ENCODE results near the gene CDCA4.

Gene CDCA4

GRCh38 chr14:105061428-105062047 is 40.7 kb upstream of the CDCA4 start:
- Mint-ChIP-seq H3K4me1 (peaks cover 93% of the 10 kb centered on the region), H3K4me3 (peak overlapping the region; percentile 89 to 95), H3K9me3 (no peaks in the 10 kb centered on the region), H3K27me3 (no peaks in the 10 kb centered on the region), H3K27ac (peak overlapping the region; percentile 81 to 88)
- ATAC-seq (peak; percentile 45), DNase-seq (peak in 1 of 2 donors; percentile 78)

- Mint-ChIP-seq H3K27me3 (no peaks in the 10 kb centered on the region), H3K9me3 (no peaks in the 10 kb centered on the region), H3K27ac (peak overlapping the region; percentile 88 to 90), H3K4me1 (peaks cover 88% of the 10 kb centered on the region), H3K4me3 (peak overlapping the region; percentile 89 to 95)
- ATAC-seq (peak; percentile 6), DNase-seq (peak in 1 of 2 donors; percentile 64)
Measured at GRCh38 chr14:105060751-105061427, 40.0 kb upstream of the CDCA4 start.

- peak; percentile 25 for ATAC-seq
- Mint-ChIP-seq H3K4me3 (peak overlapping the region; percentile 89 to 95), H3K27me3 (no peaks in the 10 kb centered on the region), H3K27ac (peak overlapping the region; percentile 71 to 90), H3K4me1 (peaks cover 79% of the 10 kb centered on the region), H3K9me3 (no peaks in the 10 kb centered on the region)
- DNase-seq = no peak
Measured at GRCh38 chr14:105059925-105060565, 39.2 kb upstream of the CDCA4 start.

- H3K27me3 Mint-ChIP-seq = no peaks in the 10 kb centered on the region
- H3K9me3 Mint-ChIP-seq = no peaks in the 10 kb centered on the region
- ATAC-seq = peak; percentile 78
Measured at GRCh38 chr14:105059035-105059924, 38.4 kb upstream of the CDCA4 start.

GRCh38 chr14:105058521-105059034 is 37.7 kb upstream of the CDCA4 start:
- Mint-ChIP-seq H3K27me3 (no peaks in the 10 kb centered on the region), H3K9me3 (no peaks in the 10 kb centered on the region), H3K4me3 (peak overlapping the region; percentile 89 to 95), H3K4me1 (peaks cover 73% of the 10 kb centered on the region), H3K27ac (peak overlapping the region; percentile 33 to 93)
- DNase-seq (no peak), ATAC-seq (no peak)

More at GRCh38 chr14:105059035-105059924, 38.4 kb upstream of the CDCA4 start:
- H3K4me1 Mint-ChIP-seq = peaks cover 73% of the 10 kb centered on the region
- peak in 1 of 2 donors; percentile 86 for DNase-seq
- peak overlapping the region; percentile 89 to 93 for H3K27ac Mint-ChIP-seq
- H3K4me3 Mint-ChIP-seq = peak overlapping the region; percentile 89 to 95

GRCh38 chr14:105056303-105056831 is 35.5 kb upstream of the CDCA4 start:
- Mint-ChIP-seq H3K27ac (no peak overlapping the region), H3K9me3 (no peaks in the 10 kb centered on the region), H3K4me1 (peaks cover 53% of the 10 kb centered on the region), H3K4me3 (no peak overlapping the region), H3K27me3 (no peaks in the 10 kb centered on the region)
- no peak for DNase-seq
- ATAC-seq = no peak

GRCh38 chr14:105055736-105056302 is 34.9 kb upstream of the CDCA4 start:
- ATAC-seq = no peak
- Mint-ChIP-seq H3K27me3 (no peaks in the 10 kb centered on the region), H3K4me3 (no peak overlapping the region), H3K27ac (peak overlapping the region in 1 of 2 donors; percentile 39), H3K9me3 (no peaks in the 10 kb centered on the region), H3K4me1 (peaks cover 47% of the 10 kb centered on the region)
- no peak for DNase-seq

- ATAC-seq (no peak), DNase-seq (no peak)
- Mint-ChIP-seq H3K9me3 (no peaks in the 10 kb centered on the region), H3K27ac (peak overlapping the region in 1 of 2 donors; percentile 39), H3K4me3 (no peak overlapping the region), H3K4me1 (peaks cover 42% of the 10 kb centered on the region), H3K27me3 (no peaks in the 10 kb centered on the region)
Measured at GRCh38 chr14:105055334-105055733, 34.5 kb upstream of the CDCA4 start.

- no peak for ATAC-seq
- DNase-seq = no peak
- no peaks in the 10 kb centered on the region for H3K9me3 Mint-ChIP-seq
- H3K27ac Mint-ChIP-seq = no peak overlapping the region
- H3K4me3 Mint-ChIP-seq = no peak overlapping the region
- peaks cover 29% of the 10 kb centered on the region for H3K4me1 Mint-ChIP-seq
- H3K27me3 Mint-ChIP-seq = no peaks in the 10 kb centered on the region
Measured at GRCh38 chr14:105053996-105054395, 33.1 kb upstream of the CDCA4 start.

GRCh38 chr14:105053421-105053820 is 32.5 kb upstream of the CDCA4 start:
- Mint-ChIP-seq H3K27me3 (no peaks in the 10 kb centered on the region), H3K27ac (peak overlapping the region in 1 of 2 donors; percentile 57), H3K4me1 (peaks cover 23% of the 10 kb centered on the region), H3K9me3 (no peaks in the 10 kb centered on the region), H3K4me3 (no peak overlapping the region)
- ATAC-seq (no peak), DNase-seq (no peak)

- H3K4me1 Mint-ChIP-seq = peaks cover 21% of the 10 kb centered on the region
- DNase-seq = no peak
- no peaks in the 10 kb centered on the region for H3K9me3 Mint-ChIP-seq
- ATAC-seq = no peak
- no peaks in the 10 kb centered on the region for H3K27me3 Mint-ChIP-seq
- no peak overlapping the region for H3K27ac Mint-ChIP-seq
- no peak overlapping the region for H3K4me3 Mint-ChIP-seq
Measured at GRCh38 chr14:105052110-105052458, 31.2 kb upstream of the CDCA4 start.

GRCh38 chr14:105051182-105052109 is 30.6 kb upstream of the CDCA4 start:
- Mint-ChIP-seq H3K4me1 (peaks cover 16% of the 10 kb centered on the region), H3K4me3 (no peak overlapping the region), H3K9me3 (no peaks in the 10 kb centered on the region), H3K27ac (no peak overlapping the region), H3K27me3 (no peaks in the 10 kb centered on the region)
- no peak for DNase-seq
- ATAC-seq = no peak

- H3K27me3 Mint-ChIP-seq = no peaks in the 10 kb centered on the region
- no peak for ATAC-seq
- no peaks in the 10 kb centered on the region for H3K9me3 Mint-ChIP-seq
- peaks cover 24% of the 10 kb centered on the region for H3K4me1 Mint-ChIP-seq
- H3K4me3 Mint-ChIP-seq = no peak overlapping the region
- DNase-seq = no peak
- H3K27ac Mint-ChIP-seq = peak overlapping the region in 1 of 2 donors; percentile 87
Measured at GRCh38 chr14:105050551-105050897, 29.6 kb upstream of the CDCA4 start.
